HG03175 (cell line): ENCODE results near the gene ARHGEF33.
A peak's percentile ranks its signal among the peaks of the same experiment; 100 is the strongest.

Experiments
- ATAC-seq: cut with Tn5 transposase; IDR thresholded peaks from one replicate; pipeline ENCODE4 v1.9.1; 2021; ENCODE audit warnings: mild to moderate bottlenecking, moderate library complexity; ENCODE audit not compliant: unreplicated experiment

ARHGEF33 gene

DNA sequence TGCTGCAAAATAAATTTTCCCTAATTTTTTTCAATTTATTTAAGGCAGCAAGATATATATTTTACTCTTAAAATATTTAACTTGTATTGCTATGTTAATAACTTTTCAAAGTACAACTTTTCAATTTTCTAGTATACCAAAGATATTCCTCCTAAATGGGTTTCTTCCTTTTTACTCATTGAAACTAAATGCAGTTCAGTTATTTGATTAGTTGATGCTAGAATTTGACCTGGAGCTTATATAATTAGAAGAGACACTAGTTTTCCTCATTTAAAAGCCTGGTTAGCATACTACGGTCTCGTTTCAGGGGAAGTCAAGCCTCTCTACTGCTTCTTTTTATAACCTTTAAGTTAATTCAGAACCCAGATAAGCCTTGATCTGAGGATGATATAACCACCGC lies at the start of gene ARHGEF33:
Gene ARHGEF33 (plus strand): TSS at position 301 of the 400 bp plus-strand sequence. CDS start 29,573 bp downstream, outside the sequence.
- ATAC-seq = no peak

DNA sequence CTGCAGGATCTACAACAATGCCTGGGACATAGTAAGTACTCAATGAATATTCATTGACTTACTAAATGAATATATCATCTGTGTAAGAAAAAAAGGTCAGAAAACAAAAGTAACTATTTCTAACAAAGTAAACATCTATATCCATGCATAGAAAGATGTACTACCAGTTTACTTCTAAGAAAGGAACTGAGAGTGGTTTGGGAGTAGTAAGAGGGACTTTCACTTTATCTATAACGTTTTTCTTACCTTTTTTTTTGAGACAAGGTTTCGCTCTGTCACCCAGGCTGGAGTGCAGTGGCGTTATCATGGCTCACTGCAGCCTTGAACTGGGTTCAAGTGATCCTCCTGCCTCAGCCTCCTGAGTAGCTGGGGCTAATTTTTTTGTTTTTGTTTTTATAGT lies 39.6 kb upstream of the ARHGEF33 start:
- ATAC-seq = peak; percentile 70

DNA sequence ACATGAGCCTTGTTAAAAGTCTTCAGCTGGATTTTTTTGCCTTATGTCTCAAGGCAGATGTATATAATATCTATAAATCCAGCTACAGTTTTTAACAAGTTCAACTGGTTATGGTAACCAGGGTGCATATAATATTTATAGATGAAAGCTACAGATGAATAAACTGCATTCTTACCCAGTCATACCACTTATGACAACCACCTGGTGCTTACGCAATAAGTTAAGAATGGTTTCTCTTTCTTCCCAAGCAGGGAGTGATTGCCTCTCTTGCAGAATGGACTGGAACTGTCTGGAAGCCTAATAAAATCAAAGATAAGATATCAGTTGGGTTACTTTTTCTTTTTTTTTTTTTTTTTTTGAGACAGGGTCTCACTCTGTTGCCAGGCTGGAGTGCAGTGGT lies 33.5 kb upstream of the ARHGEF33 start:
- no peak for ATAC-seq

DNA sequence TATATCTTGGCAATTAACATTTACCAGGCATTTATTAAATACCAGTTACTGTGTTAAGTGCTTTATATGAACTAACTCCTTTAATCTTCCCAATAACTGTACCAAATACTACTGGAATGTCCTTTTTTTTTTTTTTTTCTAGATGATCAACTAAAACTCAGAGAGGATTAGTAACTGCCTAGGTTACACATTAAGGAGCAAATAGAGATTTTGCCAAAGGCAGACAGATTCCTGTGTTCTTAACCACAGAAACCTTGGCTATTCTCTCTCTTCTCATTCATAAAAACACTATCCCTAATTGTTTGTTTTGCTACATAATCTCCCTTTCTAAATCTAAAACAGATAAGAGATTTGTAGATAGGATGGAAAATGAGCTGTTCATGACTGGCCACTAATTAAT lies 27.2 kb upstream of the ARHGEF33 start:
- ATAC-seq = no peak

DNA sequence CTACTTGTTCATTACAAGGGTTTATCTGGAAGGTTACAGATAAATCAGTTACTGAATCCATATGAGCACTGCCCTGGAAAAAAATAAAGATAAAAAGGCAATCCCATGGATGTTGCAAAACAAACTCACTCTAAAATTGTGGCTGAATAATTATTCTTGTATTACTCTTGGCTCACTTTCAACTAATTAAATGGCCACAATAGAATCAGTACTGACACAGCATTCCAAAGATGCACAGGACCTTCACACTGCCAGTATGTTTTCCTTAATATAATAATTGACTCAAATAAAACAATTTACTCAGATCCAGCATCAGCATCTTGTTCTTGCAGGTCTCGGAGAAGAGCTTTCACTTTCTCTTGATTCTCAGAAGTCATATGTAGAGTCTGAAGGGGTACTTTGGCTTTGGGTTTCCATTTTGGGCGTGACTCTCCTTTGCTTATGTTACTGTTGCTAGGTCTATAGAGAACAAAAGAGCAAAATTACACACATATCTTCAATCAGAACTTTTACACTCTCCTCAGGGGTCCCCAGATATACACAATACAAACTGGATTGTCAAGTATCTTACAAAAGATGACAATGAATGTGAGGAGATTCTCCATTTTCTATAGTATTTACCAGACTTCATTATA lies 26.5 kb upstream of the ARHGEF33 start:
- no peak for ATAC-seq

DNA sequence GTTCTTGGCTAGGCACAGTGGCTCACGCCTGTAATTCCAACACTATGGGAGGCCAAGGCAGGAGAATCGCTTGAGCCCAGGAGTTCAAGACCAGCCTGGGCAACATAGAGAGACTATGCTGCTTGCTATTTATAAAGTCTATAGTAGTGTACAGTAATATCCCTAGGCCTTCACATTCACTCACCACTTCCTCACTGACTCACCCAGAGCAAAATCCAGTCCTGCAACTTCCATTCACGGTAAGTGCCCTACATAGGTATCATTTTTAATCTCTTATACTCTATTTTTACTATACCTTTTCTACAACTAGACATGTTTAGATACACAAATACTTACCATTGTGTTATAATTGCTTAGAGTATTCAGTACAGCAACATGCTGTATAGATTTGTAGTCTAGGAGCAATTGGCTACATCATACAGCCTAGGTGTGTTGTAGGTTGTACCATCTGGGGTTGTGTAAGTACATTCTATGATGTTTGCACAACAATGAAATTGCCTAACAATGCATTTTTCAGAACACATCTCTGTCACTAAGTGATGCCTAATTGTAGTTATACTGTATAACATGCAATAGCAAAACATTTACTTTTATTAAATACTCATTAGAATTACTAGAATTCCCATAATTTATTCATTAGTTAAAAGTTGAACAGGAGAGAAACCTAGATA lies 22.8 kb upstream of the ARHGEF33 start:
- ATAC-seq = no peak

DNA sequence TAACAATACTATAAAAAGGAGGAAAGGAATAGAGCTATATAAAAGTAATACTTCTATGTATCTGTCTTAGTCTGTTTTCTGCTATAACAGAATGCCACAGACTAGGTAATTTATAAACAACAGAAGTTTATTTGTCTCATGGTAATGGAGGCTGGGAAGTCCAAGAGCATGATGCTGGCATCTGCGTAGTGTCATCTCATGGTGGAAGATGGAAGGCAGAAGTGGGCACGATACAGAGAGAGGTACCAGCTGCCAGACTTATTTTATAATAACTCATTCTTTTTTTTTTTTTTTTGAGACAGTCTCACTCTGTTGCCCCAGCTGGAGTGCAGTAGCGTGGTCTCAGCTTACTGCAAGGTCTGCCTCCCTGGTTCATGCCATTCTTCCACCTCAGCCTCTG lies 18.2 kb upstream of the ARHGEF33 start:
- no peak for ATAC-seq

DNA sequence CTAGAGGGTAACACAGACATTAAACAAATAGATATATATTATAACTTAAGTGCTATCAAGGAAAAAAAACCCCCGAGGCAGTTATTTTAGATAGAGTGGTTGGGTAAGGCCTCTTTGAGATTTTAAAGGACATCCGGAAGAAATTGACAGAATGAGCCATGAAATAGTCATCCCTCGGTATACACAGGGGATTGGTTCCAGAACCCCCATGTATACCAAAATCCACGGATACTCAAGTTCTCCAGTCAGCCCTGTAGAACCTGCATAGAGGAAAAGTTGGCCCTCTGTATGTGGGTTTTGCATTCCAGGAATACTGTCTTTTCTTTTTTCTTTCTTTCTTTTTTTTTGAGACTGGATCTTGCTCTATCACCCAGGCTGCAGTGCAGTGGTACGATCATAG lies 15.9 kb upstream of the ARHGEF33 start:
- ATAC-seq = no peak

DNA sequence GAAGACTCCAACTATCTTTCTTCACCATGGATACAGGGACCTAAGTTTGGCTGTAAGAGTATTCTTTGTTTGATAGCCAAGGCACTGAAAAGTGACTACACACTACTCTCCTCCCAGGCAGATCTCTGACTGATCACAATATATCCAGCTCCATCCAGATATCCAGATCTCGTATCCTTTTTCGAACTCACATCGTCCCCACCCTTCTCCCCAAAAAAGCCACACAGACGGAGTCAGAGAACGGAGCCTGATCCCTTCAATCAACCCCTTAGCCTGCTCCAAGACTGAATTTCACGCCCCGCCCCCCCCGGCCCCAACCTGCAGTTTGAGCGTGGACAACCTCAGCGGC lies 14.5 kb upstream of the ARHGEF33 start:
- no peak for ATAC-seq

DNA sequence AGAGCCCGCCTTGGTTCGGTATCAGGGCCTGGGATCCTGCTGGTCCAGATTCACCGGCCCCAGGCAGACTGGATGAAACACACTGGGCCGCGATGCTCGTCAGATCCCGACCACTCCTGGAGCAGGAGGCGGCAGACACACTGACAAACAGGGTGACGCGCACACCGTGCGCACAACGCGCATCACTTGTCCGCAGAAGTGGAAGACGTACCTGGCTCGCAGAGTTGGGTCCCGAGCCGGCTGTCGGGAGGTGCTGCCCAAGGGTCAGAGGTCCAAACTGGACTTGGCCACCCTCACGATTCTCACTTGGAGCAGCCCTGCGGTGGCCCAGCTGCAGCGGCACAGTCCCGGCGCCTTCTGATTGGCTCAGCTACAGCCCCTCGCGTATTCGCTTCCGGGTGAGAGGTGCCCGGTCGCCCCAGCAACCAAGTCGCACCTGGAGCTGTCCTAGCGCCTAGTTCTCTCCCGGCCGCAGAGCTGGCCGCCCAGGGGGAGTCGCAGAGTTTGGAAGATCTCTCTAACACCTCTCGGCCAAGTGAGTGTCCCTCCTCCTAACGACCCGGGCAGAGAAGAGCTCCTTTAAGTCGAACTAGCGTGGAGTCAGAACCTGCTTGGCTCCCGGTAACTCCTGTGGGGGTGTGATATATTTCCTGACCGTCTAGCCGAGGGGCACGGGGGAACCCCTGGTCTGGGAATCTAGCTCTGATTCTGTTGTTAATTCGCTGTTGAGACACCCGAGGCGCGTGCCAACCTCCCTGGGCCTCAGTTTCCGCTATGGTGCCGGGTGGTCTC lies 13.9 kb upstream of the ARHGEF33 start, which contains the start of the genes DHX57 and MORN2:
Gene DHX57 (minus strand): TSS at position 359 of the 792 bp plus-strand sequence. CDS start 7,529 bp downstream, outside the sequence.
Gene MORN2 (plus strand): TSS at position 401 of the 792 bp plus-strand sequence.
- ATAC-seq = peak; percentile 100

DNA sequence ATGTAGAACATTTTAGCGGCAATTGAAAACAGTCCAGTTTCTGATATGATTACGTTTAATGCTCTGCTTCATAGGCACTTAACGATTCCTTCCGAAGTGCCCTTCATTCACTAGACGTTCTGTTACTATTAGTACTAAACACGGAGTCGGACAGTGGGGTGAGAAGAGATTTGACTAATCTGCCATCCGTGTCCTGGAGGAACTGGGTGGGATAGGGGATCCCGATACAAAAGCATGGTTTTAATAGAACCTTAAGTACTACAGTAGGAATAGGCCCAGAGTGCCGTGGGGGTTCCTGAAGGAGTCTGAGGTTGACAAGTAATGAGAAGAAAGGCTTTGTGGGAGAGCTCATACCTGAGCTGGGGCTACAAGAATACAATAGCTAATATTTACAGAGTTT lies 13.3 kb upstream of the ARHGEF33 start:
- ATAC-seq = no peak

DNA sequence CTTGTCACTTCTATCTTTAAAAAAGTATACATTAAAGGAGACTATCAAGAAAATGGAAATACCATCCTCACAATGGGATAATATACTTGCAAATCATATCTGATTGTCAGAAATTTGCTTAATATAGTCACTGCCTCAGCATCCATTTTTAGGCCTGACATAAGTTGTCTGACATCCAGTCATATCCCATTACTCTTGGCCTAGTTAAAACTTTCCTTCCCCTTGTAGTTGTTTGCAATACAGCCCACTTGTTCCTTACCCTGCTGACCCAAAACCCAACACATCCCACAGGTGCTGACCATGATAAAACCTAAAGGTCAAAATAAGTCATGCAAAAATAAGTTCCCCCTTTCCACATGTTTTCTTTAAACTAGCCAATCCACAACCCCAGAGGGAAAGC lies 3.6 kb upstream of the ARHGEF33 start:
- no peak for ATAC-seq

DNA sequence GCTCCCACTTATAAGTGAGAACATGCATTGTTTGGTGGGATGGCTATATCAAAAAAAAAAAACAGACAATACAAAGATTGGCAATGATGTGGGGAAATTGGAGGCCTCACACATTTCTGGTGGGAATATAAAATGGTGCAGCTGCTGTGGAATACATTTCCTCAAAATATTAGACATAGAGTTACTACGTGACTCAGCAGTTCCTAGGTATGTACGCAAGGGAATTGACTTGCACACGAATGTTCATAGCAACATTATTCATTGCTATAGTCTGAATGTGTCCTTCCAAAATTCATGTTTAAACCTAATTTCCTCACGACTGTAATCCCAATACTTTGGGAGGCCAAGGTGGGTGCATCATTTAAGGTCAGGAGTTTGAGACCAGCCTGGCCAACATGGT lies 2.3 kb upstream of the ARHGEF33 start:
- no peak for ATAC-seq

DNA sequence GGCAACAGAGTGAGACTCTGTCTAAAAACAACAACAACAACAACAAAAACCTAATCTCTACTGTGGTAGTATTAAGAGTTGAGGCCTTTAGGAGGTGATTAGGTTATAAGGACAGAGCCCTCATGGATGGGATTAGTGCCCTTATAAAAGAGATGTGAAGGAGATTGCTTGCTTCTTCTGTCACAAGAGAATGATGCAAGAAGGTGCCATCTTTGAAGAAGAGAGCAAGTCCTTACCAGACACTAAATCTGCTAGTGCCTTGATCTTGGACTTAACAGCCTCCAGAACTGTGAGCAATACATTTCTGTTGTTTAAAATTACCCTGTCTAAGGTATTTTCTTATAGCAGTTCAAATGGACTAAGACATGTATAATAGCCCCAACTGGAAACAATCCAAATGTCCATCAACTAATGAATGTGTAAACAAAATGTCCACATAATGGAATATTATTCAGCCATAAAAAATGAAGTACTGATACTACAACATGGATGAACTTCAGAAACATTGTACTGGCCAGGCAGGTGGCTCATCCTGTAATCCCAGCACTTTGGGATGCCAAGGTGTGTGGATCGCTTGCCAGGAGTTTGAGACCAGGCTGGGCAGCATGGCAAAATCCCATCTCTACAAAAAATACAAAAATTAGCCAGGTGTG lies 1.6 kb upstream of the ARHGEF33 start:
- no peak for ATAC-seq

DNA sequence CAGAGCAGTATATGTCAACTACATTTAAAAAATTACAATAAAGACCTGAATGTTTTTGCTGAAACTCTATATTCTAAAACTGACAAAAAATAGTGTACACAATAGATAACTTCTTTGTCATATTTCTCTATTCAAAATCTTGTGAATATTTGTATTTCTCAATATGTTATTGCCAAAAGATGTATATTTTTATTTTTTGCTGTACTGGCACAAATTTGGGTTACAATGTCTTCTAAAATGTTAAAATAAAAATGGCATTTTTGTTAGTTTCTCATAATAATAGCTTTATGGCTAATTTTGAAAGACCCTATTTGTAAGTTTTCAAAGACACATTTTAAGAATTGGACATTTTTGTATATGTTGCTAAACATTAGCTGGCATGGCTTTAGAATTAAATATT lies 630 bp upstream of the ARHGEF33 start:
- no peak for ATAC-seq

DNA sequence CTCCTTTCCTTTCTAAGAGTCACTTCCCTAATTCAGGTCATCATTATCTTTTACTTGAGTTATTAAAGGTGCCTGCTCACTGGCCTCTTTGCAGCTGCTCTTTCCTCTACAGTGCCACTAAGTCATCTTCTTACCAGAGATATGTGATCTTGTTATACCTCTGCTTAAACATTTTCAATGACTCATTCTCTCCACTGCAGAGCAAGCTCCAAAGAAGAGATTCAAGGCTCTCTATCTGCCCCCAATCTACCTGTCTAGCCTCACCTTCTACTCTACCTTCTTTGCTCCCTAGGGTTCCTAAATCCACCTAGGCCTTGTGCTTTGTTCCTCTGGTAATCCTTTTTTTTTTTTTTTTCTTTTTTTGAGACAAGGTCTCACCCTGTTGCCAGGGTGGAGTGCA lies 3.1 kb downstream of the ARHGEF33 start:
- ATAC-seq = no peak

DNA sequence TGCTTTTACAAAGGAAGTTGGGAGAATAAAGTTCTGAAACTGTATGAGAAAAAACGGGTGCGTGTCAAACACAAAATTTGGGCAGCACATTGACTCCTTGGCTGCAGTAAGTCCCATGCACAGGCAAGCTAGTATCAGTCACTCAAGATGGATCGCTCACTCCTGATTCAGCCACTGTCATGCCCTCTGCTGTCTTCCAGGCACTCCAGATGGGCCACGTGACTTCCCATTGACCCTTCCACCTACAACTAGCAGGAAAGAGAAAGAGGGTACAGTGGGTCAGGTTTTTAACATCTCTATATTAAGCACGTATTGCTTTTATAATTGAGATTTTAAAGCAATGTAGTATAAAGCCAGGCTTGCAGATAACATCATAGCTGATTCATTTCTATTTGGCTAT lies 8.6 kb downstream of the ARHGEF33 start:
- no peak for ATAC-seq

DNA sequence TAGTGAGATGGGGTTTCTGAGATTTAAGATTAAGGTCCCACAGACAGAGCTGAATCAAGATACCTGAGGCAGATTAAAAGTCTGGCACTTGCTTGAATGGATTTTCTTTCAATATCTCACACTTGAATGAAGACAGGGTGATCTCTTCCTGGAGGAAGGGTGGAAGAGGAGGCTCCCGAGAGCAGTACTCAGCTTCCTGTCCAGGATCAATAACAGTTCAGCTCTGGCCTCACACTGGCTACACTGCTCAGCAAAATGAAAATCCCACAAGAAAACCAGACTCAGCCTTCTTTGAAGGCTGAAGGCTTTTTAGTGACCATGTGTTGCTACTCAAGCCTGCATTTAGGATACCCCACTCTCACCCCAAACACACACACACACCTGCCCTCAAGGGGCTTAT lies 11.1 kb downstream of the ARHGEF33 start:
- ATAC-seq = no peak

DNA sequence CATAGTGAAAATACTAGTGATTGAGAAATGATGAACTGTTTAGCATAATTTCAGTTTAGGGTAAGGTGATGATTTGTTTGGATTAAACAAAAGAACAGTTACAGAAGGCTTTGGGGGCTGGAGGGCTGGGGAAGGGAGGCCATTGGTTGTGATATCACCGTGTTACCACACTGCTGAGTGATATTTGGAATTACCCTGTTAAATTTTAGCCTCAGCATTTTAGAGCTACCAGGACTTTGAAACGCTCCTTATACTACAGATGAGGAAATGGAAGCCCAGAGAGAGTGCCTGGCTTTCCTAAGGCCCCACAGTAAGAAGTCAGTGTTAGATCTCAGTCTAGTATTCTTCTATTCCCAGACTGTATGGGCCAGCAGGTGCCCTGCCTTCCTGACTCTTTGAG lies 15.6 kb downstream of the ARHGEF33 start:
- no peak for ATAC-seq

DNA sequence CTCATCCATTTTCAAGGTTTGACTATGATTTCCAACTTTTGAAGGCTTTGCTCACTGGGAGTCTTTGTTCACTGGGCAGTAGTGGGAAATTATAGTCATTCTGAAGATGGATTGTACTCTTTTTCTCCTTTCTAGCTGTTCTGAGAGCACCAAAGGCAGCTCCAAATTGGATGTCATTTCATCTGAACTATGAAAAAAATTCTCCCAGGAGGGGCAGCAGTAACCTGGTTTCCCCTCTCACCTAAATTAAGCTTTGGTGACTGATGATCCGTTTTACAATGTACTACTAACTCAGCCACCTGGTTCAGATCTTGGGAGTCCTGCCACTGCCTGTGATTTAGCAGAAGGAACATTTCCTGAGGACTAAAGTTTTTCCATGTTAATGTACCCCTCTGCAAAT lies 17.6 kb downstream of the ARHGEF33 start:
- no peak for ATAC-seq
